ENCODE results near the gene DCXR.

- no peak for TF ChIP-seq CTCF (IDR thresholded peaks at IDR 0.05; ENCODE audit: low read depth, low read length)
- no peak for TF ChIP-seq POLR2A (IDR thresholded peaks at IDR 0.05; ENCODE audit: extremely low read depth, insufficient read length)
Observed at GRCh38 chr17:82018152-82018988, 19.1 kb downstream of the DCXR start.
